Naive B cell (primary cell): ENCODE data around the gene RNU1-3. TPM values are rescaled to one million over a fixed set of nuclear protein-coding genes. Genes with fewer than 3 reads are reported as not detected.
"Not testable (repeated sequence)": the region's sequence is repeated elsewhere in the genome, so short reads cannot be mapped to it uniquely, and the experiment has no call there.

ENCODE experiments used
- ATAC-seq, 2 donors: fragments of 150-1000 bp; cut with Tn5 transposase; 2 replicates each; pipeline ENCODE4 v1.10.0; 2021; ENCODE audit warnings: low read depth in 2 of 2, mild to moderate bottlenecking in 2 of 2, moderate library complexity in 2 of 2
- DNase-seq: peaks from one replicate; pipeline ENCODE4 v3.0.0; 2022
- H3K27ac Mint-ChIP-seq, 6 donors: one replicate each; pipeline ENCODE4 v1.8.0; 2020 to 2022; ENCODE audit warnings: mild to moderate bottlenecking in 6 of 6, mixed read lengths in 6 of 6, moderate library complexity in 5 of 6, inconsistent platforms in 2 of 6
- H3K27me3 Mint-ChIP-seq, 3 donors: one replicate each; pipeline ENCODE4 v1.8.0; 2021 to 2022; ENCODE audit warnings: mixed read lengths in 3 of 3, mild to moderate bottlenecking in 1 of 3
- H3K36me3 Mint-ChIP-seq, 2 donors: one replicate each; pipeline ENCODE4 v1.8.0; 2020 to 2022; ENCODE audit warnings: mixed read lengths in 2 of 2, inconsistent platforms in 1 of 2, mild to moderate bottlenecking in 1 of 2
- H3K4me1 Mint-ChIP-seq, 3 donors: one replicate each; pipeline ENCODE4 v1.8.0; 2020 to 2022; ENCODE audit warnings: mixed read lengths in 3 of 3, inconsistent platforms in 1 of 3, mild to moderate bottlenecking in 1 of 3, moderate library complexity in 1 of 3
- H3K4me3 Mint-ChIP-seq, 8 donors: one replicate each; pipeline ENCODE4 v1.8.0; 2020 to 2022; ENCODE audit warnings: mild to moderate bottlenecking in 8 of 8, mixed read lengths in 8 of 8, moderate library complexity in 8 of 8, inconsistent platforms in 2 of 8
- H3K9me3 Mint-ChIP-seq, 7 donors: one replicate each; pipeline ENCODE4 v1.8.0; 2020 to 2022; ENCODE audit warnings: mixed read lengths in 7 of 7, mild to moderate bottlenecking in 5 of 7, inconsistent platforms in 2 of 7, moderate library complexity in 1 of 7
- polyA plus RNA-seq, 6 donors: library from polyadenylated mRNA; unstranded; fragments of 300-500 nt; fragmentation: Illumina TruSeq; gene quantifications; one replicate each; pipeline ENCODE4 v1.2.3, GENCODE V29; 2021; ENCODE audit warnings: low read depth in 6 of 6

RNU1-3 gene
- polyA plus RNA-seq: 10 to 100 TPM in 4 of 6 donors, not detected in 2; 27.4 to 56.9 (median 45.9) TPM

DNA sequence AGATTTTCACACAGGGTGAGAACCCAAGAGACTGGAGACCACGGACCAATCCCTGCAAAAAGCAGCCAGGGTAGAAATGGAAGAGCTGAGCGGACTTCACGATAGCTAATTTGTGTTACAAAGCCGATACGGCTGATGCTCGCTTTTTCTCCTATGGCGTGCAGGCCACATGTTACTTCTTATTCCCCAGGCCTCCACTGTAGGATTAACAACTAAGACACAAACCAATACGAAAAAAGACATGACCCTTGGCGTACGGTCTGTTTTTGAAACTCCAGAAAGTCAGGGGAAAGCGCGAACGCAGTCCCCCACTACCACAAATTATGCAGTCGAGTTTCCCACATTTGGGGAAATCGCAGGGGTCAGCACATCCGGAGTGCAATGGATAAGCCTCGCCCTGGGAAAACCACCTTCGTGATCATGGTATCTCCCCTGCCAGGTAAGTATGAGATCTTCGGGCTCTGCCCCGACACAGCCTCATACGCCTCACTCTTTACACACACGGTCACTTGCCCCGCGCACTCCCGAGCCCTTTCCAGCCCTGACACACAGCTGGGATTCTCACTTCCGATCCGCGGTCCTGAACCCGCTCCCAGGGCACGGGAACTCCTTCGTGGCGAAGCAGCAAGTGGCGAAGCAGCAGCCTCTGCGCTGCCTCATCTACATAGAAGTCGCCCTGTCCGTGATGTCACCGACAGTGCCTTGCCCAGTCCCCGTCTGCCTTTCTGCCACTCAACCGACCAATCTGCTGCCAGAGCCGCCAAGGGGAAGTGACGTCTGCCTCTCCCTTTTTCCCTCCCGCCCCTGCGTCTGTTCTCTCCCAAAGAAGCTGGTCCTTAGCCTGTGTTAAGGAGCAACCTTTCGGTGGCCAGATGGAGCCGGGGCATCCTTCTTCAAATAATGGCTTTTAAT, at the start of gene RNU1-3:
Gene RNU1-3, minus strand, starts transcription at position 447 of the 912 bp plus-strand sequence.
- DNase-seq, H3K4me1 Mint-ChIP-seq, H3K27ac Mint-ChIP-seq, H3K9me3 Mint-ChIP-seq, H3K36me3 Mint-ChIP-seq, H3K4me3 Mint-ChIP-seq, H3K27me3 Mint-ChIP-seq: not testable (repeated sequence)
- peak; percentile 96 to 98 for ATAC-seq

DNA sequence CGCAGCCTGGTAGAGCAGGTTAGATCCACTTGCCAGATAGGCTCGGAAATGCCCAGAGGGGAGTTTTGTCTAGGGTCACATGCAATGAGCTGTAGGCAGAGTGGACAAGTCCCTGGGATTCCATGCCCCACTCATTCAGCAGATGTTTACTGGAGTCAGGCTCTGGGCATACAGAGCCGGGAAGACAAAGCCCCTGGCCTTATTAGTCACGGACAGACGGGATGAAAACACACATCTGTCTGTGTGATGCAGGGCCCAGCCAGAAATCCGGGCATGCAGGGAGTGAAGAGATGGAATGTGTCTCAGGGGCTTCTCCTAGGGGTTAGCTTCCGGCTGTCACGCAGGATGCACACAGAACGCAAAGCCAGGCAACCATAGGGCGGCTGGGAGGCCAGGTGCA, 46.7 kb upstream of the RNU1-3 start:
- not testable (repeated sequence) for ATAC-seq, H3K4me1 Mint-ChIP-seq, DNase-seq, H3K36me3 Mint-ChIP-seq, H3K4me3 Mint-ChIP-seq, H3K9me3 Mint-ChIP-seq
- Mint-ChIP-seq H3K27ac (peak overlapping the region in 1 of 6 donors; percentile 15), H3K27me3 (peaks cover 5 to 16% (median 14%) of the 10 kb centered on the region in 3 donors)

- H3K9me3 Mint-ChIP-seq, DNase-seq, H3K4me3 Mint-ChIP-seq, H3K36me3 Mint-ChIP-seq, H3K4me1 Mint-ChIP-seq, H3K27ac Mint-ChIP-seq, ATAC-seq: not testable (repeated sequence)
- peaks cover 5 to 13% (median 12%) of the 10 kb centered on the region in 3 donors for H3K27me3 Mint-ChIP-seq
Measured at GRCh38 chr1:16712984-16713383, 46.2 kb upstream of the RNU1-3 start.

GRCh38 chr1:16712582-16712981, 45.8 kb upstream of the RNU1-3 start:
- not testable (repeated sequence) for H3K27ac Mint-ChIP-seq, H3K36me3 Mint-ChIP-seq, ATAC-seq, H3K4me3 Mint-ChIP-seq, H3K9me3 Mint-ChIP-seq, H3K4me1 Mint-ChIP-seq, DNase-seq, H3K27me3 Mint-ChIP-seq

DNA sequence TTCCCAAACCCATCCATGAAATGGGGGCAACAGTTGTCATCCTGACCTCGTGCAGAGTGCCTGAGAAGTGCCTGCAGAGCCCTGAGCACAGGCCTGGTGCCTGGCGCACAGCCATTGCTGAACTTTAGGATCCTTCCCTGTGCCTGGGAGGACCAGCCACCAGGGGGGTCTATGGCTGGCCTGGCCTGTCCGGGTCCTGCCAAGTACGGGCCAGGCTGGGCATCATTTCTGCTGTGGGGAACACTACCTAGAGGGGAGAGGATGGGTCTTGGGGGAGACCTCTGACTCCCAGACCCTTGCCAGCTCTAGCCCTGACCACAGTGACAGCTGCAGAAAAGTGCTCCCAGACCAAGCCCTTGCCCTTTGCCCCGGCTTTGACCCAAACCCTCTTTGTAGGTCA, 45.4 kb upstream of the RNU1-3 start:
- not testable (repeated sequence) for H3K36me3 Mint-ChIP-seq, ATAC-seq, H3K27ac Mint-ChIP-seq, H3K4me1 Mint-ChIP-seq, DNase-seq, H3K9me3 Mint-ChIP-seq, H3K27me3 Mint-ChIP-seq
- H3K4me3 Mint-ChIP-seq: peak overlapping the region in 1 of 8 donors; percentile 64

- not testable (repeated sequence) for H3K4me1 Mint-ChIP-seq, H3K4me3 Mint-ChIP-seq, ATAC-seq, H3K9me3 Mint-ChIP-seq, H3K27ac Mint-ChIP-seq, H3K36me3 Mint-ChIP-seq, H3K27me3 Mint-ChIP-seq, DNase-seq
Measured at GRCh38 chr1:16710618-16711017, 43.9 kb upstream of the RNU1-3 start.

DNA sequence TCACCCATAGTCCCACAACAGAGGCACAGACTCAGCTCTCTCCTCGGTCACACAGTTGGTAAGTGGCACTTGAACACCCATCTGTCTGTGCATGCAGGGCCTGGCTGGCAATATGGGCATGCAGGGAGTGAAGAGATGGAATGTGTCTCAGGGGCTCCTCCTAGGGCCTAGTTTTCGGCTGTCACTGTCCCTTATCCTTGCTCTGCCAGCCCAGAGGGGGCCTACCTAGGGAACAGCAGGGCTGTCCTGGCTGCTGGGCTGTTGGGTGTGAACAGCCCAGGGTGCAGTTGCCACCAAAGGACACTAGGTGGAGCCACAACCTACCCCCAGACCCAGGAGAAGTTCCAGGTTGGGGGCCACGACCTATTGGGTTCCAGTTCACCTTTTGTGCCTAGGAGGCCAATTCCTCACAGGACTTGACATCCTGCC, 42.9 kb upstream of the RNU1-3 start:
- not testable (repeated sequence) for H3K27me3 Mint-ChIP-seq, H3K36me3 Mint-ChIP-seq, H3K27ac Mint-ChIP-seq, H3K4me1 Mint-ChIP-seq, H3K9me3 Mint-ChIP-seq
- H3K4me3 Mint-ChIP-seq: peak overlapping the region in 2 of 8 donors; percentile 18 to 46
- peak; percentile 65 for DNase-seq
- peak; percentile 77 to 80 for ATAC-seq

- not testable (repeated sequence) for H3K4me1 Mint-ChIP-seq, DNase-seq, H3K27me3 Mint-ChIP-seq
Measured at GRCh38 chr1:16708704-16709103, 42.0 kb upstream of the RNU1-3 start.

GRCh38 chr1:16707130-16708093, 40.7 kb upstream of the RNU1-3 start:
- H3K4me1 Mint-ChIP-seq, H3K27ac Mint-ChIP-seq, H3K36me3 Mint-ChIP-seq, H3K27me3 Mint-ChIP-seq, H3K9me3 Mint-ChIP-seq: not testable (repeated sequence)
- DNase-seq (peak; percentile 39), ATAC-seq (peak; percentile 54 to 56)
- H3K4me3 Mint-ChIP-seq: peak overlapping the region in 5 of 8 donors; percentile 24 to 80 (median 64)

More at GRCh38 chr1:16708704-16709103, 42.0 kb upstream of the RNU1-3 start:
- not testable (repeated sequence) for H3K36me3 Mint-ChIP-seq, ATAC-seq, H3K9me3 Mint-ChIP-seq, H3K27ac Mint-ChIP-seq
- H3K4me3 Mint-ChIP-seq: peak overlapping the region in 1 of 8 donors; percentile 41

GRCh38 chr1:16706302-16706701, 39.6 kb upstream of the RNU1-3 start:
- not testable (repeated sequence) for ATAC-seq, H3K4me1 Mint-ChIP-seq, DNase-seq, H3K27me3 Mint-ChIP-seq, H3K36me3 Mint-ChIP-seq, H3K9me3 Mint-ChIP-seq, H3K27ac Mint-ChIP-seq, H3K4me3 Mint-ChIP-seq

GRCh38 chr1:16704502-16705100, 37.9 kb upstream of the RNU1-3 start:
- H3K27me3 Mint-ChIP-seq, H3K27ac Mint-ChIP-seq, H3K36me3 Mint-ChIP-seq: not testable (repeated sequence)

DNA sequence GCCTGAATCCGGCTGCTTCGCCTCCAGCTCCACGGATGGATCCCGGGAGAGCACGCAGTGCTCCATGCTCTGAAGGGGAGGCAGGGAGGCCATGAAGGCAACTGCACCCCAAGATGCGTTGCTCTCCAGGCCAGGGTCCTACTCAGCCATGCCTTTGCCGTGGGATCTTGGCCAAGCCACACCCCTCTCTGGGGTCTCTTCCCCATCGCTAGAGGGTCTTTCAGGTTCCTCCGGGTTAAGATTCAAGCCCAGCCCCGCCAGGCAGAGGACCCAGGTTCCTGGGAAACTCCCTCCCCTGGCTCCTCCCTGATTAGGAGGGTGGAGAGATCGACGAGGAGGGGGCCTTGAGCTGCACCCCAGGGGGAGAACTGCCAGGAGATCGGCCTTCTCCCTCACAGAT, 37.3 kb upstream of the RNU1-3 start:
- not testable (repeated sequence) for ATAC-seq, DNase-seq, H3K27ac Mint-ChIP-seq, H3K27me3 Mint-ChIP-seq, H3K4me3 Mint-ChIP-seq, H3K4me1 Mint-ChIP-seq, H3K9me3 Mint-ChIP-seq, H3K36me3 Mint-ChIP-seq

More at GRCh38 chr1:16704502-16705100, 37.9 kb upstream of the RNU1-3 start:
- H3K4me3 Mint-ChIP-seq, H3K9me3 Mint-ChIP-seq, DNase-seq, H3K4me1 Mint-ChIP-seq, ATAC-seq: not testable (repeated sequence)

DNA sequence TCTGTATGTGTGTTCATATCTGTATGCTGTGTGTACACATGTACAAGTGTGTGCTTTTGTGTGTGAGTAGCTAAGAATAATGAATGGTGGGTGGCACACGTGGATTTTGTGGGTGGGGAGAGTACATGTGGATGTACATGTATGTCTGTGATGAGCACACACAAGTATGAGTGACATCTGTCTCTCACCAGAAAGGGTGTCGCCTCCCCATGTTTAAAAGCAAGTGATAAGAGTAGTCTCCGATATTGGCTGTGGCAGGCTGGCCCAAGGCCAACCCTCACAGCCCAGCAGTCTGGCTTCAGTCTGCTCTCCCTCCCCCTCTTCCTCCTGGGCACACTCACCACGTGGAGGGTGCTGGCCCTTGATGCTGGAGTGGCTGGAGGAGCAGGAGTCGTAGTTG, 36.9 kb upstream of the RNU1-3 start:
- not testable (repeated sequence) for H3K9me3 Mint-ChIP-seq, H3K27me3 Mint-ChIP-seq, H3K4me3 Mint-ChIP-seq, H3K4me1 Mint-ChIP-seq, H3K27ac Mint-ChIP-seq, ATAC-seq, H3K36me3 Mint-ChIP-seq, DNase-seq
